ENCODE data around the gene GPR156. TPM values are rescaled to one million over a fixed set of nuclear protein-coding genes. Genes with fewer than 3 reads are reported as not detected.

GPR156 gene
- total and polyA plus RNA-seq, 4 donors: 0.42 to 0.49 TPM; not detected in 2

GRCh38 chr3:120145542-120146285 is 139.3 kb downstream of the GPR156 start:
- ATAC-seq (ENCODE audit: low FRiP score): no peak
- WGBS, 2 donors: 88 to 90% methylated on average over 3 of the region's 3 CpGs
- DNase-seq: no peak

GRCh38 chr3:120144267-120144666 is 140.8 kb downstream of the GPR156 start:
- 23 to 27% methylated on average over 4 of the region's 4 CpGs for WGBS, 2 donors
- ATAC-seq (ENCODE audit: low FRiP score): no peak
- intact Hi-C loops (cut with DNase I): no loop called here

More at GRCh38 chr3:120145542-120146285, 139.3 kb downstream of the GPR156 start:
- Histone ChIP-seq H3K4me3 (ENCODE audit: low read length in 2 of 2) (no peak overlapping the region), H3K36me3 (ENCODE audit: control insufficient read depth in 1 of 2, insufficient read depth in 2 of 2, low read length in 1 of 2) (no peaks in the 10 kb centered on the region), H3K9me3 (ENCODE audit: control insufficient read depth, low read length) (no peaks in the 10 kb centered on the region), H3K4me1 (ENCODE audit: control insufficient read depth in 1 of 2, insufficient read depth in 2 of 2, low read length in 2 of 2) (peaks cover 0 to 1% of the 10 kb centered on the region in 2 donors), H3K27ac (ENCODE audit: low read depth in 1 of 2, low read length in 2 of 2) (no peak overlapping the region), H3K27me3 (ENCODE audit: control insufficient read depth in 1 of 2, insufficient read depth in 2 of 2, low read length in 1 of 2) (no peaks in the 10 kb centered on the region)
- intact Hi-C loops (cut with DNase I): no loop called here

GRCh38 chr3:120143676-120144075 is 141.3 kb downstream of the GPR156 start:
- no peaks in the 10 kb centered on the region for H3K9me3 ChIP-seq (ENCODE audit: control insufficient read depth, low read length)
- no peaks in the 10 kb centered on the region for H3K27me3 ChIP-seq (ENCODE audit: control insufficient read depth in 1 of 2, insufficient read depth in 2 of 2, low read length in 1 of 2)
- DNase-seq: no peak
- no peaks in the 10 kb centered on the region for H3K36me3 ChIP-seq (ENCODE audit: control insufficient read depth in 1 of 2, insufficient read depth in 2 of 2, low read length in 1 of 2)
- H3K27ac ChIP-seq (ENCODE audit: low read depth in 1 of 2, low read length in 2 of 2): no peak overlapping the region
- 94 to 95% methylated on average over 2 of the region's 2 CpGs for WGBS, 2 donors
- ATAC-seq (ENCODE audit: low FRiP score): no peak
- H3K4me1 ChIP-seq (ENCODE audit: control insufficient read depth in 1 of 2, insufficient read depth in 2 of 2, low read length in 2 of 2): peaks cover 0 to 1% of the 10 kb centered on the region in 2 donors
- intact Hi-C loops (cut with DNase I): no loop called here
- no peak overlapping the region for H3K4me3 ChIP-seq (ENCODE audit: low read length in 2 of 2)

More at GRCh38 chr3:120144267-120144666, 140.8 kb downstream of the GPR156 start:
- Histone ChIP-seq H3K4me3 (ENCODE audit: low read length in 2 of 2) (no peak overlapping the region), H3K4me1 (ENCODE audit: control insufficient read depth in 1 of 2, insufficient read depth in 2 of 2, low read length in 2 of 2) (peaks cover 0 to 1% of the 10 kb centered on the region in 2 donors), H3K27ac (ENCODE audit: low read depth in 1 of 2, low read length in 2 of 2) (no peak overlapping the region), H3K27me3 (ENCODE audit: control insufficient read depth in 1 of 2, insufficient read depth in 2 of 2, low read length in 1 of 2) (no peaks in the 10 kb centered on the region), H3K9me3 (ENCODE audit: control insufficient read depth, low read length) (no peaks in the 10 kb centered on the region), H3K36me3 (ENCODE audit: control insufficient read depth in 1 of 2, insufficient read depth in 2 of 2, low read length in 1 of 2) (no peaks in the 10 kb centered on the region)
- no peak for DNase-seq

- Histone ChIP-seq H3K27ac (ENCODE audit: low read depth in 1 of 2, low read length in 2 of 2) (no peak overlapping the region), H3K4me1 (ENCODE audit: control insufficient read depth in 1 of 2, insufficient read depth in 2 of 2, low read length in 2 of 2) (no peaks in the 10 kb centered on the region), H3K36me3 (ENCODE audit: control insufficient read depth in 1 of 2, insufficient read depth in 2 of 2, low read length in 1 of 2) (no peaks in the 10 kb centered on the region), H3K27me3 (ENCODE audit: control insufficient read depth in 1 of 2, insufficient read depth in 2 of 2, low read length in 1 of 2) (no peaks in the 10 kb centered on the region), H3K4me3 (ENCODE audit: low read length in 2 of 2) (no peak overlapping the region), H3K9me3 (ENCODE audit: control insufficient read depth, low read length) (no peaks in the 10 kb centered on the region)
- no peak for ATAC-seq (ENCODE audit: low FRiP score)
- 79 to 91% methylated on average over 4 of the region's 4 CpGs for WGBS, 2 donors
- DNase-seq: no peak
- intact Hi-C loops (cut with DNase I): no loop called here
Observed at GRCh38 chr3:120142236-120142635, 142.8 kb downstream of the GPR156 start.

GRCh38 chr3:120140098-120140742 is 144.8 kb downstream of the GPR156 start:
- Histone ChIP-seq H3K27me3 (ENCODE audit: control insufficient read depth in 1 of 2, insufficient read depth in 2 of 2, low read length in 1 of 2) (no peaks in the 10 kb centered on the region), H3K36me3 (ENCODE audit: control insufficient read depth in 1 of 2, insufficient read depth in 2 of 2, low read length in 1 of 2) (no peaks in the 10 kb centered on the region), H3K4me1 (ENCODE audit: control insufficient read depth in 1 of 2, insufficient read depth in 2 of 2, low read length in 2 of 2) (peaks cover 0 to 2% of the 10 kb centered on the region in 2 donors), H3K27ac (ENCODE audit: low read depth in 1 of 2, low read length in 2 of 2) (no peak overlapping the region), H3K4me3 (ENCODE audit: low read length in 2 of 2) (no peak overlapping the region), H3K9me3 (ENCODE audit: control insufficient read depth, low read length) (no peaks in the 10 kb centered on the region)
- no peak for DNase-seq
- 97% methylated on average over 46 to 52 of the region's 52 CpGs for WGBS, 2 donors
- ATAC-seq (ENCODE audit: low FRiP score): no peak
- intact Hi-C loops (cut with DNase I): no loop called here

- no peaks in the 10 kb centered on the region for H3K9me3 ChIP-seq (ENCODE audit: control insufficient read depth, low read length)
- DNase-seq (no peak), ATAC-seq (ENCODE audit: low FRiP score) (no peak)
- H3K4me1 ChIP-seq (ENCODE audit: control insufficient read depth in 1 of 2, insufficient read depth in 2 of 2, low read length in 2 of 2): peaks cover 0 to 2% of the 10 kb centered on the region in 2 donors
- no peak overlapping the region for H3K27ac ChIP-seq (ENCODE audit: low read depth in 1 of 2, low read length in 2 of 2)
- H3K27me3 ChIP-seq (ENCODE audit: control insufficient read depth in 1 of 2, insufficient read depth in 2 of 2, low read length in 1 of 2): no peaks in the 10 kb centered on the region
- 96 to 100% methylated on average over 4 of the region's 4 CpGs for whole genome bisulfite sequencing, 2 donors
- H3K4me3 ChIP-seq (ENCODE audit: low read length in 2 of 2): no peak overlapping the region
- H3K36me3 ChIP-seq (ENCODE audit: control insufficient read depth in 1 of 2, insufficient read depth in 2 of 2, low read length in 1 of 2): no peaks in the 10 kb centered on the region
- intact Hi-C loops (cut with DNase I): no loop called here
Observed at GRCh38 chr3:120139140-120139539, 145.9 kb downstream of the GPR156 start.

- Histone ChIP-seq H3K27ac (ENCODE audit: low read depth in 1 of 2, low read length in 2 of 2) (no peak overlapping the region), H3K4me3 (ENCODE audit: low read length in 2 of 2) (no peak overlapping the region), H3K36me3 (ENCODE audit: control insufficient read depth in 1 of 2, insufficient read depth in 2 of 2, low read length in 1 of 2) (no peaks in the 10 kb centered on the region), H3K4me1 (ENCODE audit: control insufficient read depth in 1 of 2, insufficient read depth in 2 of 2, low read length in 2 of 2) (peaks cover 0 to 2% of the 10 kb centered on the region in 2 donors), H3K9me3 (ENCODE audit: control insufficient read depth, low read length) (no peaks in the 10 kb centered on the region), H3K27me3 (ENCODE audit: control insufficient read depth in 1 of 2, insufficient read depth in 2 of 2, low read length in 1 of 2) (no peaks in the 10 kb centered on the region)
- 61 to 65% methylated on average over 2 of the region's 2 CpGs for WGBS, 2 donors
- ATAC-seq (ENCODE audit: low FRiP score): no peak
- intact Hi-C loops (cut with DNase I): no loop called here
- no peak for DNase-seq
Observed at GRCh38 chr3:120137548-120137947, 147.5 kb downstream of the GPR156 start.

GRCh38 chr3:120130656-120131055 is 154.4 kb downstream of the GPR156 start:
- Histone ChIP-seq H3K9me3 (ENCODE audit: control insufficient read depth, low read length) (no peaks in the 10 kb centered on the region), H3K27me3 (ENCODE audit: control insufficient read depth in 1 of 2, insufficient read depth in 2 of 2, low read length in 1 of 2) (no peaks in the 10 kb centered on the region), H3K27ac (ENCODE audit: low read depth in 1 of 2, low read length in 2 of 2) (no peak overlapping the region), H3K36me3 (ENCODE audit: control insufficient read depth in 1 of 2, insufficient read depth in 2 of 2, low read length in 1 of 2) (no peaks in the 10 kb centered on the region), H3K4me1 (ENCODE audit: control insufficient read depth in 1 of 2, insufficient read depth in 2 of 2, low read length in 2 of 2) (peaks cover 0 to 2% of the 10 kb centered on the region in 2 donors), H3K4me3 (ENCODE audit: low read length in 2 of 2) (no peak overlapping the region)
- ATAC-seq (ENCODE audit: low FRiP score) (no peak), DNase-seq (no peak)
- intact Hi-C loops (cut with DNase I): no loop called here
- WGBS, 2 donors: 87 to 89% methylated on average over 3 of the region's 3 CpGs
